Stimulated activated naive CD4-positive, alpha-beta T cell (primary cell): ENCODE results near the gene TMEM178B.
"Not testable (repeated sequence)": the region's sequence is repeated elsewhere in the genome, so short reads cannot be mapped to it uniquely, and the experiment has no call there.

Source experiments
- DNase-seq, 6 experiments: peaks; one replicate each; lab custom pipeline; 2025; lab: John Stamatoyannopoulos, UW

TMEM178B gene

DNA sequence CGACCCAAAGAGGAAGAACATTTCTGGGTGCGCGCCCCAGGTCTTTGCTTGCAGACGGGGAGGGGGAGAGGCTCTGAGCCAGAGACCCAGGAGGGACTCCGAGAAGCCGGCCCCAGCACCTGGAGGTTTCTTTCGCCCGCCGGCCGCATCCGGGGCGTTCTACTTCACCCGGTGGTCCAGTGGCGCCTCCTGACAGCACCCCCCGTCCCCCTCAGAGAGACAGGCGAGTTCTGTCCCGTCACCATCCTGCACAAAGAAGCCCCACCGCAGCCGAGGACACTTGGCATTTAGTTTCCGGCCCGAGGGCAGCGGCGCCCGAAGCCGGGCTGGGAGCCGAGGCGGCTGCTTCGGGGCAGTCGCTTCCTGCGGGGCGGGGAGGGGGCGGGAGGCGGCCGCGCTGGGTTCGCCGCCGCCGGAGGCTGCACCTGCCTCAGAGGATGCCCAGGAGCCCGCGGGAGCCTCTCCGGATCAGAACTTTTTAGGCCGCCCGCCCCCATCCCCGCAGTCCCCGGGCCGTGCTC is at the start of gene TMEM178B:
TMEM178B (plus strand) TSS at position 424 of the 521 bp plus-strand sequence.
- DNase-seq, result no peak

DNA sequence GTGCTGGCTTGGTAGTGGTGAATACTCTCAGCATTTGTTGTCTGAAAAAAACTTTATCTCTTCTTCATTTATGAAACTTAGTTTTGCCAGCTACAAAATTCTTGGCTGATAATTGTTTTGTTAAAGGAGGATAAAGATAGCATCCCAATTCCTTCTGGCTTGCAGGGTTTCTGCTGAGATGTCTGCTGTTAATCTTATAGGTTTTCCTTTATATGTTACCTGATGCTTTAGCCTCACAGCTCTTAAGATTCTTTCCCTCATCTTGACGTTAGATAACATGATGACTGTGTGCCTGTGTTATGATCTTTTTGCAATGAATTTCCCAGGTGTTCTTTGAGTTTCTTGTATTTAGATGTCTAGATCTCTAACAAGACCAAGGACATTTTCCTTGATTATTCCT is 49.2 kb upstream of the TMEM178B start:
- DNase-seq, result no peak

DNA sequence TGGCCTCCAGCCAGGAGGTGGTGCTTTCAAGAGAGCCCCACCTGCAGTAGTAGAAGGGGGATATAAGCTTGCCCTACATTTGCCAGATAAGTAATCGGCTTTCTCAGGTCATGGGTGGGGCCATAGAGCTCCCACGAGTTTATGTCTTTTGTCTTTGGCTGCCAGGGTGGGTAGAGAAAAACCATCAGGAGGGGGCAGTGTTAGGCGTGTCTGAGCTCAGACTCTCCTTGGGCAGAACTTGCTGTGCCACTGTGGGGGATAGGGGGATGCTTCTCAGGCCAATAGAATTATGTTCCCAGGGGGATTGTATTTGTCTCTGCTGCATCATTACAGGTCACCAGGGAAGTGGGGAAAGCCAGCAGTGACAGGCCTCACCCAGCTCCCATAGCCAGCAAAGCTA is 46.8 kb upstream of the TMEM178B start:
- no peak for DNase-seq

DNA sequence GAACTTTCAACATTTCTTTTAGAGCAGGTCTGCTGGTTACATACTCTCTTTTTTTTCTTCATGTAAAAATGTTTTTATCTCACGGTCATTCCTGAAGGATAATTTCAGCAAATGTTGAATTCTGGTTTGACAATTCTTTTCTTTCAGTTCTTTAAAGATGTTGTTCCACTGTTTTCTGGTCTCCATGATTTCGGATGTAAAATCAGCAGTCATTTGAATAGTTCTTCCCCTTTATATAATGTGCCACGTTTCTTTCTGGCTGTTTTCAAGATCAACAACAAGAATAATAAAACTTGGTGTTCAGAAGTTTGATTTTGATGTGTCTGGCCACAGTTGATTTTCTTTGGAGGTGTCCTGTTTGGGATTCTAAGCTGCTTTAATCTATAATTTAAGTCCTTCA is 45.1 kb upstream of the TMEM178B start:
- DNase-seq, result no peak

DNA sequence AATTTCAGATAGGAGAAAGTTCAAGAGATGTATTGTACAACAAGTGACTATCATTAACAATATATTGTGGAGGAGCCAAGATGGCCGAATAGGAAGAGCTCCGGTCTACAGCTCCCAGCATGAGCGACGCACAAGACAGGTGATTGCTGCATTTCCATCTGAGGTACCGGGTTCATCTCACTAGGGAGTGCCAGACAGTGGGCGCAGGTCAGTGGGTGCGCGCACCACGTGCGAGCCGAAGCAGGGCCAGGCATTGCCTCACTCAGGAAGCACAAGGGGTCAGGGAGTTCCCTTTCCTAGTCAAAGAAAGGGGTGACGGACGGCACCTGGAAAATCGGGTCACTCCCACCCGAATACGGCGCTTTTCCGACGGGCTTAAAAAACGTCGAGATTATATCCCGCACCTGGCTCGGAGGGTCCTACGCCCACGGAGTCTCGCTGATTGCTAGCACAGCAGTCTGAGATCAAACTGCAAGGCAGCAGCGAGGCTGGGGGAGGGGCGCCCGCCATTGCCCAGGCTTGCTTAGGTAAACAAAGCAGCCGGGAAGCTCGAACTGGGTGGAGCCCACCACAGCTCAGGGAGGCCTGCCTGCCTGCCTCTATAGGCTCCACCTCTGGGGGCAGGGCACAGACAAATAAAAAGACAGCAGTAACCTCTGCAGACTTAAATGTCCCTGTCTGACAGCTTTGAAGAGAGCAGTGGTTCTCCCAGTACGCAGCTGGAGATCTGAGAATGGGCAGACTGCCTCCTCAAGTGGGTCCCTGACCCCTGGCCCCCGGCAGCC is 41.1 kb upstream of the TMEM178B start:
- DNase-seq, result not testable (repeated sequence)

DNA sequence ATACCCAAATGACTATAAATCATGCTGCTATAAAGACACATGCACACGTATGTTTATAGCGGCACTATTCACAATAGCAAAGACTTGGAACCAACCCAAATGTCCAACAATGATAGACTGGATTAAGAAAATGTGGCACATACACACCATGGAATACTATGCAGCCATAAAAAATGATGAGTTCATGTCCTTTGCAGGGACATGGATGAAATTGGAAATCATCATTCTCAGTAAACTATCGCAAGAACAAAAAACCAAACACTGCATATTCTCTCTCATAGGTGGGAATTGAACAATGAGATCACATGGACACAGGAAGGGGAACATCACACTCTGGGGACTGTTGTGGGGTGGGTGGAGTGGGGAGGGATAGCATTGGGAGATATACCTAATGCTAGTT is 35.8 kb upstream of the TMEM178B start:
- DNase-seq, result not testable (repeated sequence)

DNA sequence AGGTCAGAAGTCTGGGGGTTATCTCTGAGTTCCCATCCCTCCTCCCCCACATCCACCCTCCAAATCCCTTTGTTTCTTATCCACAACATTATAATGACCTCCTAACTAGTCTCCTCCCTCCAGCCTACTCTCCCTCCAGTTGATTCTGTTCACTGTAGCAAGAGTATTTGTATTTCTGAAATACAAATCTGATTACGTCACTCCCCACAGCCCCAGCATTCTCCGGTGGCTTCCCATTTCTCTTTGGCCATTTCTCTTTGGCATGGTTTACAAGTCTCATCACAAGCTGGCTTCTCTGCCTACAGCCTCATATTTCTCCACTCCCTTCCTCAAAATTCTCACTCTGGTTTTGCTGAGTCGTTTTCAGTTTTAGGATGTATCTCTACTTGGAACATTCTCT is 34.5 kb upstream of the TMEM178B start:
- no peak for DNase-seq

DNA sequence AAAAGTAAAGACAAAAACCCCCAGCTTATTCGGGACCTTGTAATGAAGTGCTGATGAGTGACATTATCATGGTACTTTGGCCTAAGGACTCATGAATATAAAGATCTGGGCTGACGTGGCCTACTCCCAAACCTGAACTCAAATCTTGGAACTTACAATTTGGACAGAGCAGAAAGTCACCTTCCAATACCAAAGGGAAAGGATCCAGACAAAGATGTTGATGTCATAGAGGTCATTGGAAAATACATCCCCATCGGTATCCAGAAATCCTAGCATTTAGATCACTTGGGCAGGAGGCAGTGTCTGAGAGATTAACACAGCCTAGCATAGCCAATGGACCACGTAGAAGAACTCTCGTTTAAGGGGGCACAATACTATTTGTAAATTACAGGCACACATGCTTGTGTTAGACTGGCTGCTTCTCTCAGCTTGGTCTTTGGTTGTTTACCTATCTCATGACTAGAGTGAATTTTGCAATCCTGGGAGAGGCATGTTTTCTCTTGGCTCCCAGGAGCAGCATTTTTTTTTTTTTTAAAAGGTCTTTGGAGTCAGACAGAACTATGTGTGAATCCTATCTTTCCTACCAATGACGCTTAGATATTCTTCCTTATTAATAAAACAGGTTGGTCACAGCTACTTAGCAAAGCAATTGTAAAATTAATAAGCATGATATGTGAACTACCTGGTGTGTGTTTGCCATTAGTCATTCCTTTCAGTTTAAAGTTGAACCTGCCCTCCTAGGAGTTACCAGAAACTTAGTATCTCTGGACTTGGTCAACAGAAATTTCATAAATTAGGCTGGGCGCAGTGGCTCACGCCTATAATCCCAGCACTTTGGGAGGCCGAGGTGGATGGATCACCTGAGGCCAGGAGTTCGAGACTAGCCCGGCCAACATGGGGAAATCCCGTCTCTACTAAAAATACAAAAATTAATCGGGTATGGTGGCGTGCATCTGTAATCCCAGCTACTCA is 31.4 kb upstream of the TMEM178B start:
- DNase-seq, result no peak

DNA sequence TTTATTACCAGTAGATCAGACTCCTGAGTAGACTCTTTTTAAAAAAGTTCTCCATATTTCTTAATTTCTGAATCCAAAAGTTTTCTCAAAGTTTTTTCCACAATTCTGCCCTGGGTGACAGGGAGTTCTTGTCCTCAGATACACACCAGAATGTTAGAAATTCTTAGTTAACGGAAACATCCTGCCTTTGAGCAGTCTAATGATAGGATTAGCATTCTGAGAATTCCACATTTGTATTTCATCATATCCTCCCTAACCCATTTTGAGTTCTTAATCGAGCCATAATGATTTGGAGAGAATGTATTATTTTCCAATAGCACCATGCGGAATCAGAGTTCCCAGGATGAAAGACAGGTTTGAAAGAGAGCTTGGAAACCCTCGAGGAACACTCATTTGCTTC is 30.2 kb upstream of the TMEM178B start:
- DNase-seq, result no peak

DNA sequence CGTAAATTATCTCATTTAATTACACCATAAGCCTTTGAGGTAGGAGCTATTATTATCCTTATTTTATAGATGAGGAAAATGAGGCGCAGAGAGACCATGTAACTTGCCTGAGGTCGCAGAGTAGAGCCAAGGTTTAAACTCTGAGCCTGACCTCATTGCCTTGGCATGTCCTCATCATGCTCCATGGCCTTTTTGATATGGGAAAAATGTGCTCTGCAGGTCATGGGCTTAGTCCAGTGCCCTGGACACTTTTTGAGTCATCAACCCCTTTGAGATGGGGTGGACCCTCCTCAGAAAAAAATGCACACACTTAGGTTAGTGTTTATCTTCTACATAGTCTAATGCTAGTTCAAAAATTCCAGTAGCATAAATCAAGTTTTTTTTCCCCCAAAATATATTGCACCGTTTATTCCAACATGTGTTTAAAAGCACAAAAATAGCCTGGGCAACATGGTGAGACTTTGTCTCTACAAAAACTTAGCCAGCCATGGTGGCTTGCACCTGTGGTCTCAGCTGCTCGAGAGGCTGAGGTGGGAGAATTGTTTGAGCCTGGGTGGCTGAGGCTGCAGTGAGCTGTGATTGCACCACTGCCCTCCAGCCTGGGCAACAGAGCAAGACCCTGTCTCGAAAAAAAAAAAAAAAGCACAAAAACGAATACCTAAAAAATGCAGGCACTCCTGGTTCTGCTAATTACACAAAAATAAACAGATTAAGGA is 28.6 kb upstream of the TMEM178B start:
- DNase-seq, result no peak

DNA sequence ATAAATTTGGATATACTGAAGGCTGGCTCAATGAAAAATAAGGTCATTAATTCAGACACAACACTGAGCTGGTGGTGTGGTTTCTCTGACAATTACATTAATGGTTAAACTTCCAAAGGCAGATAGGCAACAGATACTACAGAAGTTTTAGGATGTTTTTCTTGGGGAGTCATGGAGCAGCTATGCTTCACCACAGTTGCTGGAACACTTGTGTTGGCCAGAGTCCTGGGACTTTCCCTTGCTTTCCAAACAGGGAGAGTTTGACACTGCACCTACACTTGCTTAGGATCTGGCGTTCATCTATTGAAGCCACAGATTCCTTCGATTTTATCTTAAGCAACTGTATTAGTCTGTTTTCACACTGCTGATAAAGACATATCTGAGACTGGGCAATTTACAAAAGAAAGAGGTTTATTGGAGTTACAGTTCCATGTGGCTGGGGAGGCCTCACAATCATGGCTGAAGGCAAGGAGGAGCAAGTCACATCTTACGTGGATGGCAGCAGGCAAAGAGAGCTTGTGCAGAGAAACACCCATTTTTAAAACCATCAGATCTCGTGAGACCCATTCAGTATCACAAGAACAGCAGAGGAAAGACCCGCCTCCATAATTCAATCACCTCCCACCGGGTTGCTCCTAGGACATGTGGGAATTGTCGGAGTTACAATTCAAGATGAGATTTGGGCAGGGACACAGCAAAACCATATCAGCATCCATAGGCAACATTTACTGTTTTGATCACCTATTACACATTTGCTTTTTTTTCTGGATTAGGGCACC is 27.8 kb upstream of the TMEM178B start:
- no peak for DNase-seq

DNA sequence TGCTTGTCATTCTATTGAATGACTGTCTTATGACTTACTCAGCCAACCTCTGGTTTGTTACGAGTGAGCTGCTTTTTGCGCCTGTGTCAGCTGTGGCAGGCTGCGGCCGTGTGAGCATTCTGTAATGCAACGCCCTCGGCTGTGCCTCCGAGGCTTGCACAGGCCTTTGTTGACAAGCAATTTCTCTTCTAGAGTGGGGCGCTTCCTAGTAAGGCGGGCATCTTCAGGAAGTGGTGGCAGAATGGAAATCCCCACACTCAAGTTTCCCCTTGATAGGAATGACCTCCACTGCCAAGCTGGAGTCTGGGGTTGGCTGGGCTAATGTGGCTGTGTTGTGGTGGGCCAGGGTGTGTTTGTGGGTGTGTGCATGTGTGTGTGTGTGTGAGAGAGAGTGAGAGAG is 20.2 kb upstream of the TMEM178B start:
- peak in 3 of 6 experiments; percentile 22 to 38 (median 28) for DNase-seq

DNA sequence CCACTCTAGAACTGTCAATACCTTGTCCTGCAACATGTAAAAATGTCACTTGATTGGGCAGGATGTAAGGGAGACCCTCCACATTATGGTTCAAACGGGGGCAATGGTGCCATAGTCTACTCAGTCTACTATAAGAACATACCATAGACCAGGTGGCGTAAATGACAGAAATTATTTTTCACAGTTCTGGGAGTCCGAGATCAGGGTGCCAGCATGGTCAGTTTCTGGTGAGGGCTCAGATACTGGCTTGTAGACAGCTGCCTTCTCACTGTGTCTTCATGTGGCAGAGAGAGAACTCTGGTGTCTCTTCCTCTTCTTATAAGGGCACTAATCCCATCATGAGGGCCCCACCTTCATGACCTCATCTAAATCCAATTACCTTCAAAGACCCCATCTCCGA is 18.7 kb upstream of the TMEM178B start:
- DNase-seq, result no peak

DNA sequence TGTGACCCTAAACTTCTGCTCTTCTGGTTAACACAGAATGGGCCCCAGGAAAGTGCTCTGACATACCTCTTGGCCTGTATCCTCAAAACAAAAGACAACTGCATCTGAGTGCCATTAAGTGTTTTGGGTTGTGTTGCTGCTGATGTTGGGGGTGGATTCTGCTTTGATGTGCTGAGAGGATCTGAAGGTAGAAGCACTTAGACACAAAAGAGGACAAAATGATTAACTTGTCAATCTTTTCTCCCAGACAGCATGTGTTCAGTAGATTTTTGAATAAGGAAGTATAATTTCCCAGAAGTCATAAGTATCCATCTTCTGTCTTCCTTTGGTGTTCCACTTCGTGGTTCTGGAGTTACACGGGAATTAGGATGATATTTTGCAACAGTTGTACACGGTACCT is 16.1 kb upstream of the TMEM178B start:
- no peak for DNase-seq

DNA sequence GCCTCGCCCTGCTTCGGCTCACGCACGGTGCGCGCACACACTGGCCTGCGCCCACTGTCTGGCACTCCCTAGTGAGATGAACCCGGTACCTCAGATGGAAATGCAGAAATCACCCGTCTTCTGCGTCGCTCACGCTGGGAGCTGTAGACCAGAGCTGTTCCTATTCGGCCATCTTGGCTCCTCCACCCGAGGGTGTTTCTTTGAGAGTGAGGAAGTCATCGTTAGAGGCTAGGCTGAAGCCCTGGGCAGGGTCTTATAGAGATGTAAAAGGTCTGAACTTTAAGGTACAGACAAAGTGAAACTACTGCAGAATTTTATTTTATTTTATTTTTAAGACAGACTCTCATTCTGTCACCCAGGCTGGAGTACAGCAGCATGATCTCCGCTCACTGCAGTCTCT is 6.0 kb upstream of the TMEM178B start:
- DNase-seq, result not testable (repeated sequence)

DNA sequence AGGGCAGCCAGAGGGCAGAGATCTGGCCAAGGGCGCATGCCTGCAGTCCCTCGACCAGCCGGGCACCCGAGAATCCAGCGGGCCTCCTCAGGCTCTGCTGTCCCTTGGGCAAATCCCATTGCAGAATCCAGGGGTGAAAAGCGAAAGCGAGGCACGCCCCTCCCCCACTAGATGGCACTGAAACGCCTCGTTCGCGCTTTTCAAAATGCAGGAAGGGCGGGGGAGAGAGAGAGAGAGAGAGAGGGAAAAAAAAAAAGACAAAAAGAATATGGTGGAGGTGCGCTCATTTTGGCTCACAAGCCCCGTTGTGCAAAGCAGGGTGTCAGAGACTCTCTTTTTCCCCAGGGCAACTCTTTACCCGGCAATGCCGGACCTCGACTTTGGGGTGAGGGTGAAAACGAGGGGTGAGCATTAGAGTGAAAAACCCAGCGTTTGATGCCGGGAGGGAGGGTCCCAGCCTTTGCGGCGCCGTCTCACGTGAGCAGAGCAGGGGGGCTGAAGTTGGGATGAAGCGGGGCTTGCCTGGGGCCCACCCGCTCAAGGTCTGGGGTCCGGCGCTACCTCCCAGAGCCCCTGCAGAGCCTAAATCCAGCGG is 2.5 kb upstream of the TMEM178B start:
- DNase-seq, result peak in 2 of 6 experiments; percentile 11 to 23

DNA sequence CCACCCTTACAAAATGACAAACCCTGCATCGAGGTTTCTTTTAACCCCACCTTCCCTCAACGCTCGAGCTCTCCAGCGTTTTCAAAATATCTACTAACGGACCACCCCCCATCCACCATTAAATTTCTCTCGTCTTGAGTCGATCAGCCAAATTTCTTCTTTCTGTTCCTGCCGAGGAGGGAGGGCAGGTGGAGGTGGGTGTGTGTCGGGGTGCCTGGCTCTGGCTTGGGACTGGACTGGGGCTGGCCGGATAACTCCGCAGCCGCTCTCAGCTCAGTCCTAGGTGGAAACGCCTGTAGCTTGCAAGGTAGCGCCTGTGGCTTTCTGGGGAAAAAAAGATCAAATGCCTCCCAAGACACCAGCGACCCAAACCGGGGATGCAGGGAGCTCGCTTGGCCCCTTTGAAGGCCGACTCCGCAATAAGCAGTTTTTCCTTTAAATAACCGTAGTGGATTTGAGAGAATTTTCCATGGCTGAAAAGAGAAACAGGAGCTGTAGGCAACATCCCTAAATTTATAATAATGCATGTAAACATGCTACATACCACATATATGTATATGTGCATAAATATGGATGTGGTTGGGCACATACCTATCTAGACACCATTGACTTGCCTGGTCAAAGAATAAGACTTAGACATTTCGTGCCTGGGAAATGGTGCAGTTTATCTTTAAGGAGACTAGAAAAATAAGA is 1.9 kb upstream of the TMEM178B start:
- no peak for DNase-seq

DNA sequence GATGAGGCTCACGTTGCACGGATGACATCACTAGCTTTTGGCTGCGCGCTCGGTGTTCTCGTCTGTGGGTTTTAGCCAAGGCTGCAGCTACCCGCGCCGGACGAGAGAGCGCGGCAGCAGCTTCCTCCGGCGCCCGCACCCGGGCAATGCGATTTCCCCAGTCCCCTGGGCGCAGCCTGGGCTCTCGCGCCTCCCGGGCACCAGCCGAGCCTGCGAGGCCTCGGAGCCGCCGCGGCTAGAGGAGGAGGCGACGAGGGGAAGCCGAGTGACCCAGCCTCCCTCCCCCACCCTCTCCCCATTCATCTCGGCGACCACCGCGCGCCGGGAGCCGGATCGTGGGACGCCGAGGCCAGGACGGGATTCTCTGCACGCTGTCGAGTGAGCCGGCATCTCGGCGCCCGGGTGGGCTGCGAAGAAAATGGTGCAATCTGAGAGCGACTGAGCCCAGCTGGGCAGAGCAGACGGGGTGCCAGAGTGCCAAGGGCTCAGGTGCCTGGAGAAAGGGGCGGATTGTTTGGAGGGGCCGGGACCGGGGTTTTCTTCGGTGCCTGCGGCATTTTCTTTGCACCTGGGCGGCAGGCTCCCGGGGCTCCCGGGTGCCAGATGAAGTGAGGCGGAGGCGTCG is 1.2 kb upstream of the TMEM178B start:
- peak in 1 of 6 experiments; percentile 20 for DNase-seq

DNA sequence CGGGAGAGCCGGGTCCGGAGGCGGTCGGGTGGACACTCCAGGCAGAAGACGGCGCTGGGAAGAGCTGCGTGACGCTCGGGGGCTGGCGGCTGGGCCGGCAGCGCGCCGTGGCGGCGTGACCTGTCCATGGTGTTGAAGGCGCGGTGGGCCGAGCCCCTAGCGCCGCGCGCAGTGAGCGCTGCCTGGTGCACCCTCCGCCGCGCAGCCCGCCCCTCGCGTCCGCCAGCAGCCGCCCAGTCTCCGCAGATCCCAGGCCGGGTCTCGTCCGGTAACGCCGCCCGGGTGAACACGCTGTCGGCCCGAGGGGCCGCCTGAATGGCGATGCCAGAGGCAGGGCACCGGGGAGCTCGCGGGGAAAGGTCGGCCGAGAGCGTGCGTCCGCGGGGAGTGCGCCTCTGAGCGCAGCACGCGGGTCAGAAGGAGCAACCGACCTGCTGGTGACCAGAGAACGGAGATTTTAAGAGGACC is 657 bp upstream of the TMEM178B start:
- peak in 1 of 6 experiments; percentile 39 for DNase-seq
